HG03457 (cell line): Measurements from ENCODE around the gene LITAFD.

Source experiments
- ATAC-seq: cut with Tn5 transposase; IDR thresholded peaks from one replicate; pipeline ENCODE4 v1.9.1; 2021; ENCODE audit warnings: moderate number of reproducible peaks; ENCODE audit not compliant: unreplicated experiment

LITAFD gene

DNA sequence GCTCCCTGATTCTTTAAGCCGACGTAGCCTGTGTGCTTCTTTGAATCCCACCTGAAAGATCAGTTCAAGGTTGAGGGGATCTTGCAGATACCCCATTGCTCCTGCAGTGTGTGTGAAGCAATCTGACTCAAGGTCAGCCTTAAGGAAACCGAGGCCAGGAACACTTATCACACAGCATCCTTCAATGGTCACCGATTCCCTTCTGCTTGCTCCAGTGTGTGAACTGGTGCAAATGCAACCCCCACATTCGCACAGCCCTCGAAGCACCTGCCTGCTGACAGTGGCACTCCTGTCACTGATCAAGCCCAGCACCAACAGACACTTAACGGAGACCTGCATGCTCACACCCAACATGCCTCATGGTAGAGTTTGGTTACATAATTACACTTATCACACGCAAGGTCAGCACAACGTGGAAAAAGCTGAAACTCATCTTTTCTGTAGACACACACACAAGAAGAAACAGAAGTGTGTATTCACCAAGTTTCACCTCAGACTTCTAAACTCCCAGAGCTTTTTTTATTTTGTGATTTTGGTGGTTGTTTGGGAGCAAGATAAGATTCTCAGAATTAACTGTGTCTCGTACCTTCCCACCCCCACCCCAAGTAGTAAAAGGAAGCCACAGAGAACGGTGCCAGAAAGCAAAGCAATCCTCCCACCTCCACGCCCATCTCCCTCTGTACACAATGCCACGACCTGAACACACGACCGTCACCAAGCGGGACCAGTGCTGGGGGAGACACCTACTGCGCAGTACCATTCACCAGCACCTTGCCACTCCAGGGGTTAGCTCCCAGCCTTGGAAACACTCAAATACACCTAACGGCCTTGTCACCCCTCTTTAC is 37.2 kb downstream of the LITAFD start:
- ATAC-seq = no peak

- ATAC-seq = no peak
Measured at GRCh38 chr16:8919934-8920462, 37.8 kb downstream of the LITAFD start.

- no peak for ATAC-seq
Measured at GRCh38 chr16:8920645-8921346, 38.6 kb downstream of the LITAFD start.

DNA sequence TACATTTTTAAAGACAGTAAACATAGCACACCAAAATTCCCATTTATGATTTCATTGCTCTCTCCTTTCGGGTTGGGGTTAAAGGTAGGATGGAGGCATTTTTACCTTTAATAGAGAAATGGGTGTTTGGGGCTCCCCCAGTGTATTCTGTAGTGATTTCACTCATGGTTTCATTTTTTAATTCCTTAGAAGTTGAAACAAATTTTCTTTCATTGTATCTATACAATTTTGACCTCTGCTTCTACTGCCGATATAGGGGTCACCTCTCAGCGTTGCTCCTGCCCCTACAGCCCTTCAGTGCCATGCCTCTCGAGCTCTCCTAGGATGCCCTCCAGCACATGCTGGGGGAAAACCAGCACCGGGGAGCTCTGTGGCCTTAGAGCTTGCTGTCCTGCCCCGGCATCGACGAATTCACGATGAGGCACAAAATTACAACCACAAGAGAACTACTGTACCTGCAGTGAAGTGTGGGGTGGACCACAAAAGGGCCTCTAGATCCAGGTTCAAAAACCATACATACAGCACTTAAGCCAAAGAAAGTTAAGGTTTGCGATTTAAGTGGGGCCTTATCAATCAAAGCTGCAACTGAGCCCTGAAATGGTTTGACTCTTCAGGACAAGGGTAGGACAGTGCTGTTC is 39.3 kb downstream of the LITAFD start:
- no peak for ATAC-seq

DNA sequence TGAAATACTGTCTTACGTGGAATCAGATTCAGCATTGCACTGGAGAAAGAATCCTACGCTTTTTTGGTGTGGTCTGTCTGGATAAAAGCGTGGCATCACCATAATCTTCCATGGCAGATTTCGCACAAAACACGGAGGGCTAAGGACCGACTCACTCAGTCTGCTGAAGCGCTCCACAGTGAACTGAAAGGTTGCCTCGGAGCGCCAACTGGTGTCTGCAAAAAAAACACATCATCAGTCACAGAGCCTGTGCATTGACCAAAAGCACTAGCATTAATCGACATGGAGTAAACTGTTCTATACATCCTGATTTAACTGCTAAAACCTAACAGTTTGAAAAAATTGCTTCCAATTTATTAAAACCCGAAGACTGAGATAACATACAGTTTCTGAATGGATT is 41.0 kb downstream of the LITAFD start:
- no peak for ATAC-seq

GRCh38 chr16:8924214-8924613 is 42.1 kb downstream of the LITAFD start:
- ATAC-seq = no peak

DNA sequence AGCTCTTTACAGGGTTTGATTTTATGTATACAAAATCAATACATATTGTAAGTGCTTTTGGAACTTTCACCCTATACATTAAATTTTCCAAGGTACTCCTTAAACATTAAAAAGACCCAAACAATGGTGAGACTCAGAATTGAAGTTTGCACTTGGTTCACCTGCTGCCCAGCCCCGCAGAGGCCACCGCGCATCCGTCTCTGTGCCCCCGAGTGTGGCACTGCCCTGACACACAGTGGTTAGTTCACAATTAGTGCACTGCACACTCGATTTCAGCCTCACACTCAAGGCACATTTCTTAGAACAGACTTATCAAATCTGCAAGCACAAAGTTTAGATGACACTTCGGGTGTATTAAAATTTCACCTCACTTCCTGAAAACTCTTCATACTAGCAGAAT is 43.3 kb downstream of the LITAFD start:
- no peak for ATAC-seq

DNA sequence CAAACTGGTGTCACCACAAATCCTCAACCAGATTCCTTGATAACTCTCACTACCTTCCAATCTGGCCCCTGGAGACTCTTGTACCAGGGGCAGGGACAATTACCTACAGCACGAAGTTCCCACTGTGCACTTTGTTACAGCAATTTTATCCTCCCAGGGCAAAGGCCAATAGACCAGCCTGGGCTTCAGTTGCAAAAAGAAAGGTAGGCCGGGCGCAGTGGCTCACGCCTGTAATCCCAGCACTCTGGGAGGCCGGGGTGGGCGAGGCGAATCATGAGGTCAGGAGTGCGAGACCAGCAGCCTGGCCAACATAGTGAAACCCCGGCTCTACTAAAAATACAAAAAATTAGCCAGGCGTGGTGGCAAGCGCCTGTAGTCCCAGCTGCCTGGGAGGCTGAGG is 44.7 kb downstream of the LITAFD start:
- ATAC-seq = no peak

GRCh38 chr16:8928467-8928957 is 46.4 kb downstream of the LITAFD start:
- ATAC-seq = no peak

DNA sequence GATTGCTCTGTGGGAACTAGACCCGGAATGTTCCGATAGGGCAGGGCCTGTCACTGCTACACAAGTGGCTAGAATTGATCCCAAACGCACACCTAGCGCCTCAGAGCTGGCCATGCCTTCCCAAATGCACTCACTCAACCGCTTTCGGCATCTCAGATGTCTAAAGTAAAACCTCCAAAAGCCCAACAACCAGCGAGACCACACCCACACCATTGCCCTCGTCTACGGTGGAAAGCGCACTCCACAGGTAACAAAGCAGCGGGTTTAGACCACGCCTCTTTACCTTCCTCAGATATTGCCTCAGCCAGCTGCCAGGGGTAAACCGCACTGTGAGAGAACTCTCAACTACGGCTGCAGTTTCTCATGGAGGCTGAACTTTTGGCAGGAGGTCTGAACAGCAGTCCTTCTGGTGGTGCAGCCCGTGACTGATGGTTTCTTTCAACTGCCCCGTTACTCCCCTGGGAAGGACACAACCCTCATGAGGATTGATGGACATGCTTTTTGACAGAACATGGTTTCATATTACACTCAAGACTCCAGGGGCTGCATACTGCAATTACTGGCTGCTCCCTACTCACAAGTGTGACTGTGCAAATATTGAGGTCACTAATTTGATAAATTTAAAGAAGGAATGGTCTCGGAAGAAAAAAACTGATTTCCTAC is 47.1 kb downstream of the LITAFD start:
- ATAC-seq = no peak

GRCh38 chr16:8931859-8932258 is 49.7 kb downstream of the LITAFD start:
- ATAC-seq = no peak

GRCh38 chr16:8934601-8935000 is 52.5 kb downstream of the LITAFD start:
- ATAC-seq = no peak
